HepG2 (cell line): ENCODE measurements around the gene TMEM14C. TPM values are rescaled to one million over a fixed set of nuclear protein-coding genes. Genes with fewer than 3 reads are reported as not detected.
"Not testable (repeated sequence)": the region's sequence is repeated elsewhere in the genome, so short reads cannot be mapped to it uniquely, and the experiment has no call there.

Experiments used
- ARID2 ChIP-seq: sonication (generic); formaldehyde crosslinking; IDR thresholded peaks from 2 replicates; pipeline ENCODE4 v1.8.1; 2022; ENCODE audit warnings: mild to moderate bottlenecking, missing genetic modification reagents, borderline replicate concordance
- HOXA5 ChIP-seq: sonication (generic); formaldehyde crosslinking; IDR thresholded peaks from 2 replicates; pipeline ENCODE4 v1.4.0; 2020; ENCODE audit warnings: missing genetic modification reagents
- KLF16 ChIP-seq, 2 experiments: sonication (generic) in 1 of 2; formaldehyde crosslinking in 1 of 2; IDR thresholded peaks; 2 replicates each; pipeline versions ENCODE4 v1.6.1 to v1.8.0; 2016 to 2023; ENCODE audit warnings: missing genetic modification reagents in 2 of 2, missing compliant biosample characterization in 1 of 2
- MAZ ChIP-seq, 2 experiments: sonication (generic) in 1 of 2; formaldehyde crosslinking in 1 of 2; IDR thresholded peaks; 2 replicates each; pipeline versions ENCODE4 v1.5.0 to v1.6.1; 2012 to 2020; ENCODE audit warnings: low read depth in 2 of 2, mild to moderate bottlenecking in 2 of 2, borderline replicate concordance in 1 of 2, improper control_type of control experiment in 1 of 2, low read length in 1 of 2, missing genetic modification reagents in 1 of 2, moderate library complexity in 1 of 2
- MXD4 ChIP-seq: IDR thresholded peaks from 2 replicates; pipeline ENCODE4 v1.6.1; 2016; ENCODE audit warnings: mild to moderate bottlenecking, missing biosample characterization, missing genetic modification reagents
- PITX1 ChIP-seq: sonication (generic); formaldehyde crosslinking; IDR thresholded peaks from 2 replicates; pipeline ENCODE4 v1.5.1; 2020; ENCODE audit warnings: mild to moderate bottlenecking, missing genetic modification reagents
- SIN3B ChIP-seq: fragments of 150-350 bp; IDR thresholded peaks from 2 replicates; pipeline ENCODE4 v1.6.1; 2014; ENCODE audit warnings: low read length
- SMYD3 ChIP-seq: sonication (generic); formaldehyde crosslinking; IDR thresholded peaks from 2 replicates; pipeline ENCODE4 v1.8.1; 2023; ENCODE audit warnings: mild to moderate bottlenecking, missing genetic modification reagents
- THAP11 ChIP-seq: IDR thresholded peaks from 2 replicates; pipeline ENCODE4 v1.6.1; 2016; ENCODE audit warnings: missing biosample characterization, missing genetic modification reagents
- ZFP36L2 ChIP-seq: sonication (generic); formaldehyde crosslinking; IDR thresholded peaks from 2 replicates; pipeline ENCODE4 v1.4.0; 2020; ENCODE audit warnings: missing genetic modification reagents
- ZNF44 ChIP-seq: sonication (generic); formaldehyde crosslinking; IDR thresholded peaks from 2 replicates; pipeline ENCODE4 v1.5.1; 2020; ENCODE audit warnings: mild to moderate bottlenecking, missing genetic modification reagents
- ZNF761 ChIP-seq: sonication (generic); formaldehyde crosslinking; conservative IDR thresholded peaks from 2 replicates; pipeline ENCODE4 v1.4.0; 2020; ENCODE audit warnings: mild to moderate bottlenecking, missing genetic modification reagents
- ZNF816 ChIP-seq: sonication (generic); formaldehyde crosslinking; IDR thresholded peaks from 2 replicates; pipeline ENCODE4 v1.8.0; 2022; ENCODE audit warnings: missing genetic modification reagents, mild to moderate bottlenecking, borderline replicate concordance
- ZSCAN31 ChIP-seq: sonication (generic); formaldehyde crosslinking; IDR thresholded peaks from 2 replicates; pipeline ENCODE4 v1.5.0; 2020; ENCODE audit warnings: low read depth, mild to moderate bottlenecking, missing genetic modification reagents
- polyA plus RNA-seq, 8 experiments: library from polyadenylated mRNA; depleted of rRNA in 3 of 8; stranded (reverse) in 7 of 8; unstranded in 1 of 8; fragments of >200 nt; fragmentation: Illumina TruSeq in 4 of 8; extraction: Trizol in 4 of 8; gene quantifications; 2 replicates each; pipeline versions ENCODE4 v1.2.1 to v1.2.3, GENCODE V29; 2011 to 2016; ENCODE audit warnings: low read depth in 4 of 8, missing spikeins in 1 of 8, mixed read lengths in 1 of 8; ENCODE audit not compliant: insufficient read depth in 1 of 8
- total RNA-seq, 5 experiments: library from RNA; depleted of rRNA; stranded (reverse); fragments of >200 nt; fragmentation: Illumina TruSeq; extraction: Trizol; gene quantifications; 2 replicates each; pipeline ENCODE4 v1.2.3, GENCODE V29; 2016; ENCODE audit warnings: low read depth in 1 of 5
- TF ChIP-seq, protein P1 (sequence below): IDR thresholded peaks from 2 replicates; pipeline ENCODE4 v1.6.1; 2016
- TF ChIP-seq, protein P2 (sequence below): sonication (generic); formaldehyde crosslinking; IDR thresholded peaks from 2 replicates; pipeline ENCODE4 v1.4.0; 2020; ENCODE audit warnings: missing genetic modification reagents, borderline replicate concordance
- TF ChIP-seq, protein P3 (sequence below): sonication (generic); formaldehyde crosslinking; IDR thresholded peaks from 2 replicates; pipeline ENCODE4 v1.5.1; 2020; ENCODE audit warnings: mild to moderate bottlenecking, moderate library complexity, missing genetic modification reagents
- TF ChIP-seq, protein P4 (sequence below): sonication (generic); formaldehyde crosslinking; IDR thresholded peaks from 2 replicates; pipeline ENCODE4 v1.4.0; 2020; ENCODE audit warnings: missing genetic modification reagents

Gene TMEM14C
- total and polyA plus RNA-seq, 2 of the 13 experiments (the other 11 are each of a cell fraction or from before 2014, with no cell fraction given): 184 TPM

DNA sequence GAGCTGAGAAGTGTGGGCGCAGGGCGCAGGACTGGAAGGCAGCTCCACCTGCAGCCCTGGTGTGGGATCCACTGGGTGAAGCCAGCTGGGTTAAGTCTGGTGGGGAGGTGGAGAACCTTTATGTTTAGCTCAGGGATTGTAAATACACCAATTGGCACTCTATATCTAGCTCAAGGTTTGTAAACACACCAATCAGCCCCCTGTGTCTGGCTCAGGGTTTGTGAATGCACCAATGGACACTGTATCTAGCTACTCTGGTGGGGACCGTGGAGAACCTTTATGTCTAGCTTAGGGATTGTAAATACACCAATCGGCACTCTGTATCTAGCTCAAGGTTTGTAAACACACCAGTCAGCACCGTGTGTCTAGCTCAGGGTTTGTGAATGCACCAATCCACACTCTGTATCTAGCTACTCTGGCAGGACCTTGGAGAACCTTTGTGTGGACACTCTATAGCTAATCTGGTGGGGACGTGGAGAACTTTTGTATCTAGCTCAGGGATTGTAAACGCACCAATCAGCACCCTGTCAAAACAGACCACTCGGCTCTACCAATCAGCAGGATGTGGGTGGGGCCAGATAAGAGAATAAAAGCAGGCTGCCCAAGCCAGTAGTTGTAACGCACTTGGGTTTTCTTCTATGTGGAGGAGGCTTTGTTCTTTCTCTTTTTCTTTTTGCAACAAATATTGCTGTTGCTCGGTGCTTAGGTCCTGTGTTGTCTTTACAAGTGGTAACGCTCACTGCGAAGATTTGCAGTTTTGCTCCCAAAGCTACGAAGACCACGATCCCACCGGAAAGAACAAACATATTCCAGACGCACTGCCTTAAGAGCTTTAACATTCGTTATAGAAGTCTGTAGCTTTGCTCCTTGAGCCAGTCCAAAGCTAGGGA lies 1.7 kb upstream of the TMEM14C start (continued):
- TF ChIP-seq MXD4 (CRISPR knock-in tag) (peak; percentile 30; the same call in 1 of the 2 replicates), MAZ (IDR thresholded peaks at IDR 0.05; ENCODE audit: borderline replicate concordance, low read depth, low read length) (peak; percentile 35; the same call in 1 of the 2 replicates), PITX1 (CRISPR knock-in tag) (peak; percentile 19; the same call in 1 of the 2 replicates), ZNF761 (CRISPR knock-in tag) (0 out of 2 replicates have a peak, but pooled peaks have one; percentile 24), ZFP36L2 (CRISPR knock-in tag) (peak; percentile 66; the same call in 1 of the 2 replicates), HOXA5 (peak; percentile 87), ARID2 (CRISPR knock-in tag) (peak; percentile 24; the same call in 1 of the 2 replicates), THAP11 (peak; percentile 65), SMYD3 (peak; percentile 65; the same call in 1 of the 2 replicates), ZNF816 (CRISPR knock-in tag) (0 out of 2 replicates have a peak, but pooled peaks have one; percentile 4), SIN3B (0 out of 2 replicates have a peak, but pooled peaks have one; percentile 52), KLF16 (CRISPR knock-in tag; IDR thresholded peaks at IDR 0.05) (peak in 1 of 2 experiments; percentile 77; a peak in 1 of 4 replicates), ZSCAN31 (CRISPR knock-in tag) (peak; percentile 68; the same call in 1 of the 2 replicates), ZNF44 (CRISPR knock-in tag) (0 out of 2 replicates have a peak, but pooled peaks have one; percentile 21)
- not testable (repeated sequence) for TF ChIP-seq MAZ (CRISPR knock-in tag; IDR thresholded peaks at IDR 0.05; ENCODE audit: low read depth)
- TF ChIP-seq, protein P1, sequence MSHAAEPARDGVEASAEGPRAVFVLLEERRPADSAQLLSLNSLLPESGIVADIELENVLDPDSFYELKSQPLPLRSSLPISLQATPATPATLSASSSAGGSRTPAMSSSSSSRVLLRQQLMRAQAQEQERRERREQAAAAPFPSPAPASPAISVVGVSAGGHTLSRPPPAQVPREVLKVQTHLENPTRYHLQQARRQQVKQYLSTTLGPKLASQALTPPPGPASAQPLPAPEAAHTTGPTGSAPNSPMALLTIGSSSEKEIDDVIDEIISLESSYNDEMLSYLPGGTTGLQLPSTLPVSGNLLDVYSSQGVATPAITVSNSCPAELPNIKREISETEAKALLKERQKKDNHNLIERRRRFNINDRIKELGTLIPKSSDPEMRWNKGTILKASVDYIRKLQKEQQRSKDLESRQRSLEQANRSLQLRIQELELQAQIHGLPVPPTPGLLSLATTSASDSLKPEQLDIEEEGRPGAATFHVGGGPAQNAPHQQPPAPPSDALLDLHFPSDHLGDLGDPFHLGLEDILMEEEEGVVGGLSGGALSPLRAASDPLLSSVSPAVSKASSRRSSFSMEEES (CRISPR knock-in tag): peak; percentile 68
- TF ChIP-seq, protein P2, sequence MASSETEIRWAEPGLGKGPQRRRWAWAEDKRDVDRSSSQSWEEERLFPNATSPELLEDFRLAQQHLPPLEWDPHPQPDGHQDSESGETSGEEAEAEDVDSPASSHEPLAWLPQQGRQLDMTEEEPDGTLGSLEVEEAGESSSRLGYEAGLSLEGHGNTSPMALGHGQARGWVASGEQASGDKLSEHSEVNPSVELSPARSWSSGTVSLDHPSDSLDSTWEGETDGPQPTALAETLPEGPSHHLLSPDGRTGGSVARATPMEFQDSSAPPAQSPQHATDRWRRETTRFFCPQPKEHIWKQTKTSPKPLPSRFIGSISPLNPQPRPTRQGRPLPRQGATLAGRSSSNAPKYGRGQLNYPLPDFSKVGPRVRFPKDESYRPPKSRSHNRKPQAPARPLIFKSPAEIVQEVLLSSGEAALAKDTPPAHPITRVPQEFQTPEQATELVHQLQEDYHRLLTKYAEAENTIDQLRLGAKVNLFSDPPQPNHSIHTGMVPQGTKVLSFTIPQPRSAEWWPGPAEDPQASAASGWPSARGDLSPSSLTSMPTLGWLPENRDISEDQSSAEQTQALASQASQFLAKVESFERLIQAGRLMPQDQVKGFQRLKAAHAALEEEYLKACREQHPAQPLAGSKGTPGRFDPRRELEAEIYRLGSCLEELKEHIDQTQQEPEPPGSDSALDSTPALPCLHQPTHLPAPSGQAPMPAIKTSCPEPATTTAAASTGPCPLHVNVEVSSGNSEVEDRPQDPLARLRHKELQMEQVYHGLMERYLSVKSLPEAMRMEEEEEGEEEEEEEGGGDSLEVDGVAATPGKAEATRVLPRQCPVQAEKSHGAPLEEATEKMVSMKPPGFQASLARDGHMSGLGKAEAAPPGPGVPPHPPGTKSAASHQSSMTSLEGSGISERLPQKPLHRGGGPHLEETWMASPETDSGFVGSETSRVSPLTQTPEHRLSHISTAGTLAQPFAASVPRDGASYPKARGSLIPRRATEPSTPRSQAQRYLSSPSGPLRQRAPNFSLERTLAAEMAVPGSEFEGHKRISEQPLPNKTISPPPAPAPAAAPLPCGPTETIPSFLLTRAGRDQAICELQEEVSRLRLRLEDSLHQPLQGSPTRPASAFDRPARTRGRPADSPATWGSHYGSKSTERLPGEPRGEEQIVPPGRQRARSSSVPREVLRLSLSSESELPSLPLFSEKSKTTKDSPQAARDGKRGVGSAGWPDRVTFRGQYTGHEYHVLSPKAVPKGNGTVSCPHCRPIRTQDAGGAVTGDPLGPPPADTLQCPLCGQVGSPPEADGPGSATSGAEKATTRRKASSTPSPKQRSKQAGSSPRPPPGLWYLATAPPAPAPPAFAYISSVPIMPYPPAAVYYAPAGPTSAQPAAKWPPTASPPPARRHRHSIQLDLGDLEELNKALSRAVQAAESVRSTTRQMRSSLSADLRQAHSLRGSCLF: peak; percentile 91; the same call in 1 of the 2 replicates
- TF ChIP-seq, protein P3, sequence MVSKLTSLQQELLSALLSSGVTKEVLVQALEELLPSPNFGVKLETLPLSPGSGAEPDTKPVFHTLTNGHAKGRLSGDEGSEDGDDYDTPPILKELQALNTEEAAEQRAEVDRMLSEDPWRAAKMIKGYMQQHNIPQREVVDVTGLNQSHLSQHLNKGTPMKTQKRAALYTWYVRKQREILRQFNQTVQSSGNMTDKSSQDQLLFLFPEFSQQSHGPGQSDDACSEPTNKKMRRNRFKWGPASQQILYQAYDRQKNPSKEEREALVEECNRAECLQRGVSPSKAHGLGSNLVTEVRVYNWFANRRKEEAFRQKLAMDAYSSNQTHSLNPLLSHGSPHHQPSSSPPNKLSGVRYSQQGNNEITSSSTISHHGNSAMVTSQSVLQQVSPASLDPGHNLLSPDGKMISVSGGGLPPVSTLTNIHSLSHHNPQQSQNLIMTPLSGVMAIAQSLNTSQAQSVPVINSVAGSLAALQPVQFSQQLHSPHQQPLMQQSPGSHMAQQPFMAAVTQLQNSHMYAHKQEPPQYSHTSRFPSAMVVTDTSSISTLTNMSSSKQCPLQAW: 0 out of 2 replicates have a peak, but pooled peaks have one; percentile 73
- TF ChIP-seq, protein P4, sequence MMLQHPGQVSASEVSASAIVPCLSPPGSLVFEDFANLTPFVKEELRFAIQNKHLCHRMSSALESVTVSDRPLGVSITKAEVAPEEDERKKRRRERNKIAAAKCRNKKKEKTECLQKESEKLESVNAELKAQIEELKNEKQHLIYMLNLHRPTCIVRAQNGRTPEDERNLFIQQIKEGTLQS (CRISPR knock-in tag): peak; percentile 43; the same call in 1 of the 2 replicates
